ENCODE measurements around the gene ATPAF2. TPM values are rescaled to one million over a fixed set of nuclear protein-coding genes. Genes with fewer than 3 reads are reported as not detected.

The ATPAF2 gene
- total and polyA plus RNA-seq, 7 donors, result 10.3 to 28.8 (median 19.7) TPM

- no peaks in the 10 kb centered on the region for H3K27me3 ChIP-seq
- no peak overlapping the region for H3K27ac ChIP-seq
- H3K4me1 ChIP-seq, result no peaks in the 10 kb centered on the region
- WGBS, 2 donors, result 70 to 79% methylated on average over 5 of the region's 5 CpGs
- intact Hi-C loops (cut with DNase I), result no loop called here
- TF ChIP-seq POLR2A (IDR thresholded peaks at IDR 0.05) (no peak), CTCF (IDR thresholded peaks at IDR 0.05) (no peak), EP300 (IDR thresholded peaks at IDR 0.05) (no peak), POLR2AphosphoS5 (IDR thresholded peaks at IDR 0.05) (no peak)
- DNase-seq, result peak; percentile 18
- H3K36me3 ChIP-seq, result peaks cover 0 to 38% (median 0%) of the 10 kb centered on the region in 4 donors
- no peak overlapping the region for H3K4me3 ChIP-seq
- H3K9me3 ChIP-seq, result no peaks in the 10 kb centered on the region
Observed at GRCh38 chr17:18025241-18025944, 13.6 kb downstream of the ATPAF2 start.

- H3K9me3 ChIP-seq, result no peaks in the 10 kb centered on the region
- no peak overlapping the region for H3K27ac ChIP-seq
- peak; percentile 48 for DNase-seq
- H3K4me1 ChIP-seq, result peaks cover 0 to 9% (median 0%) of the 10 kb centered on the region in 4 donors
- WGBS, 2 donors, result 94 to 98% methylated on average over 5 of the region's 5 CpGs
- H3K36me3 ChIP-seq, result peaks cover 0 to 25% (median 2%) of the 10 kb centered on the region in 4 donors
- H3K4me3 ChIP-seq, result no peak overlapping the region
- intact Hi-C loops (cut with DNase I), result no loop called here
- H3K27me3 ChIP-seq, result no peaks in the 10 kb centered on the region
- no peak for TF ChIP-seq CTCF (IDR thresholded peaks at IDR 0.05)
- no peak for TF ChIP-seq POLR2AphosphoS5 (IDR thresholded peaks at IDR 0.05)
- no peak for TF ChIP-seq POLR2A (IDR thresholded peaks at IDR 0.05)
Observed at GRCh38 chr17:18021372-18021771, 17.6 kb downstream of the ATPAF2 start.

GRCh38 chr17:18020971-18021370 lies 18.0 kb downstream of the ATPAF2 start:
- no peak for DNase-seq
- TF ChIP-seq POLR2A (IDR thresholded peaks at IDR 0.05) (no peak), EP300 (IDR thresholded peaks at IDR 0.05) (no peak), CTCF (IDR thresholded peaks at IDR 0.05) (no peak), POLR2AphosphoS5 (IDR thresholded peaks at IDR 0.05) (no peak)
- H3K4me3 ChIP-seq, result no peak overlapping the region
- no peaks in the 10 kb centered on the region for H3K9me3 ChIP-seq
- no peak overlapping the region for H3K27ac ChIP-seq
- H3K27me3 ChIP-seq, result no peaks in the 10 kb centered on the region
- 97 to 98% methylated on average over 6 of the region's 6 CpGs for WGBS, 2 donors
- H3K4me1 ChIP-seq, result peaks cover 0 to 9% (median 0%) of the 10 kb centered on the region in 4 donors
- intact Hi-C loops (cut with DNase I), result no loop called here
- peaks cover 0 to 22% (median 2%) of the 10 kb centered on the region in 4 donors for H3K36me3 ChIP-seq

GRCh38 chr17:18019838-18020154 lies 19.2 kb downstream of the ATPAF2 start:
- TF ChIP-seq EP300 (IDR thresholded peaks at IDR 0.05), result no peak
- TF ChIP-seq CTCF (IDR thresholded peaks at IDR 0.05), result no peak
- no peak overlapping the region for H3K27ac ChIP-seq
- peaks cover 0 to 24% (median 2%) of the 10 kb centered on the region in 4 donors for H3K36me3 ChIP-seq
- H3K4me3 ChIP-seq, result no peak overlapping the region
- H3K4me1 ChIP-seq, result peaks cover 0 to 9% (median 0%) of the 10 kb centered on the region in 4 donors
- WGBS, 2 donors, result 88% methylated on average over 2 of the region's 2 CpGs
- no peaks in the 10 kb centered on the region for H3K27me3 ChIP-seq
- no peaks in the 10 kb centered on the region for H3K9me3 ChIP-seq
- intact Hi-C loops (cut with DNase I), result no loop called here
- no peak for DNase-seq

Measured in sigmoid colon (tissue), 7 donors.